IPS-18a (cell line): Measurements from ENCODE around the gene RBMS3.

Experiments used
- H3K27ac ChIP-seq: one replicate; pipeline ENCODE4 v1.5.1; 2013; ENCODE audit warnings: low read length
- H3K27me3 ChIP-seq: one replicate; pipeline ENCODE4 v1.6.1; 2013; ENCODE audit warnings: mild to moderate bottlenecking, low read length; ENCODE audit not compliant: control insufficient read depth, insufficient read depth
- H3K36me3 ChIP-seq: one replicate; pipeline ENCODE4 v1.6.1; 2013; ENCODE audit warnings: low read depth, low read length; ENCODE audit not compliant: control insufficient read depth
- H3K4me1 ChIP-seq: one replicate; pipeline ENCODE4 v1.6.1; 2013; ENCODE audit warnings: low read depth, low read length; ENCODE audit not compliant: control insufficient read depth
- H3K4me3 ChIP-seq: one replicate; pipeline ENCODE4 v1.5.1; 2013; ENCODE audit warnings: low read length
- H3K9ac ChIP-seq: one replicate; pipeline ENCODE4 v1.6.1; 2013; ENCODE audit warnings: mild to moderate bottlenecking, low read length, moderate library complexity
- H3K9me3 ChIP-seq: one replicate; pipeline ENCODE4 v1.6.1; 2013; ENCODE audit warnings: low read depth, low read length; ENCODE audit not compliant: control insufficient read depth

Gene RBMS3

GRCh38 chr3:29683018-29683993, 402.4 kb downstream of the RBMS3 start:
- Histone ChIP-seq H3K4me1 (peaks cover 3% of the 10 kb centered on the region), H3K9me3 (no peaks in the 10 kb centered on the region), H3K9ac (no peak overlapping the region), H3K27ac (no peak overlapping the region), H3K36me3 (no peaks in the 10 kb centered on the region), H3K4me3 (no peak overlapping the region), H3K27me3 (no peaks in the 10 kb centered on the region)

GRCh38 chr3:29686889-29687592, 406.2 kb downstream of the RBMS3 start:
- Histone ChIP-seq H3K27ac (no peak overlapping the region), H3K9me3 (no peaks in the 10 kb centered on the region), H3K4me3 (no peak overlapping the region), H3K27me3 (no peaks in the 10 kb centered on the region), H3K36me3 (no peaks in the 10 kb centered on the region), H3K9ac (no peak overlapping the region), H3K4me1 (peaks cover 3% of the 10 kb centered on the region)

GRCh38 chr3:29690686-29691353, 409.9 kb downstream of the RBMS3 start:
- Histone ChIP-seq H3K27me3 (no peaks in the 10 kb centered on the region), H3K4me3 (no peak overlapping the region), H3K27ac (no peak overlapping the region), H3K36me3 (no peaks in the 10 kb centered on the region), H3K9me3 (no peaks in the 10 kb centered on the region), H3K9ac (no peak overlapping the region), H3K4me1 (peaks cover 27% of the 10 kb centered on the region)

GRCh38 chr3:29693863-29694262, 413.0 kb downstream of the RBMS3 start:
- Histone ChIP-seq H3K36me3 (no peaks in the 10 kb centered on the region), H3K27me3 (no peaks in the 10 kb centered on the region), H3K4me1 (peaks cover 34% of the 10 kb centered on the region), H3K9me3 (no peaks in the 10 kb centered on the region), H3K4me3 (no peak overlapping the region), H3K27ac (peak overlapping the region; percentile 59), H3K9ac (no peak overlapping the region)

GRCh38 chr3:29694331-29694730, 413.5 kb downstream of the RBMS3 start:
- peaks cover 34% of the 10 kb centered on the region for H3K4me1 ChIP-seq
- H3K36me3 ChIP-seq = no peaks in the 10 kb centered on the region
- no peak overlapping the region for H3K4me3 ChIP-seq
- H3K27ac ChIP-seq = no peak overlapping the region
- H3K9ac ChIP-seq = no peak overlapping the region
- H3K9me3 ChIP-seq = no peaks in the 10 kb centered on the region
- H3K27me3 ChIP-seq = no peaks in the 10 kb centered on the region

GRCh38 chr3:29694783-29695182, 413.9 kb downstream of the RBMS3 start:
- no peak overlapping the region for H3K4me3 ChIP-seq
- H3K9ac ChIP-seq = no peak overlapping the region
- H3K36me3 ChIP-seq = no peaks in the 10 kb centered on the region
- no peaks in the 10 kb centered on the region for H3K27me3 ChIP-seq
- no peaks in the 10 kb centered on the region for H3K9me3 ChIP-seq
- H3K4me1 ChIP-seq = peaks cover 34% of the 10 kb centered on the region
- no peak overlapping the region for H3K27ac ChIP-seq

GRCh38 chr3:29695201-29695600, 414.3 kb downstream of the RBMS3 start:
- H3K27me3 ChIP-seq = no peaks in the 10 kb centered on the region

GRCh38 chr3:29695643-29696198, 414.9 kb downstream of the RBMS3 start:
- no peaks in the 10 kb centered on the region for H3K36me3 ChIP-seq
- peaks cover 34% of the 10 kb centered on the region for H3K4me1 ChIP-seq
- no peak overlapping the region for H3K4me3 ChIP-seq
- H3K27me3 ChIP-seq = no peaks in the 10 kb centered on the region
- H3K9ac ChIP-seq = no peak overlapping the region
- H3K9me3 ChIP-seq = no peaks in the 10 kb centered on the region
- no peak overlapping the region for H3K27ac ChIP-seq

More at GRCh38 chr3:29695201-29695600, 414.3 kb downstream of the RBMS3 start:
- Histone ChIP-seq H3K4me1 (peaks cover 34% of the 10 kb centered on the region), H3K36me3 (no peaks in the 10 kb centered on the region), H3K9ac (no peak overlapping the region), H3K4me3 (no peak overlapping the region), H3K9me3 (no peaks in the 10 kb centered on the region), H3K27ac (no peak overlapping the region)

- Histone ChIP-seq H3K9me3 (no peaks in the 10 kb centered on the region), H3K9ac (no peak overlapping the region), H3K27me3 (no peaks in the 10 kb centered on the region), H3K36me3 (no peaks in the 10 kb centered on the region), H3K27ac (no peak overlapping the region), H3K4me3 (no peak overlapping the region), H3K4me1 (peaks cover 34% of the 10 kb centered on the region)
These were observed 415.4 kb downstream of the RBMS3 start for GRCh38 chr3:29696311-29696710.

GRCh38 chr3:29697989-29698388, 417.1 kb downstream of the RBMS3 start:
- H3K27me3 ChIP-seq = no peaks in the 10 kb centered on the region
- no peak overlapping the region for H3K4me3 ChIP-seq
- H3K9ac ChIP-seq = no peak overlapping the region
- H3K9me3 ChIP-seq = no peaks in the 10 kb centered on the region
- H3K4me1 ChIP-seq = peaks cover 34% of the 10 kb centered on the region
- no peaks in the 10 kb centered on the region for H3K36me3 ChIP-seq
- no peak overlapping the region for H3K27ac ChIP-seq

GRCh38 chr3:29700256-29700655, 419.4 kb downstream of the RBMS3 start:
- H3K4me1 ChIP-seq = peaks cover 12% of the 10 kb centered on the region
- H3K36me3 ChIP-seq = no peaks in the 10 kb centered on the region
- no peak overlapping the region for H3K4me3 ChIP-seq
- H3K27me3 ChIP-seq = no peaks in the 10 kb centered on the region
- no peak overlapping the region for H3K9ac ChIP-seq
- no peak overlapping the region for H3K27ac ChIP-seq
- no peaks in the 10 kb centered on the region for H3K9me3 ChIP-seq
